ENCODE data around the gene JAZF1. TPM values are rescaled to one million over a fixed set of nuclear protein-coding genes. Genes with fewer than 3 reads are reported as not detected.

JAZF1 gene
- total RNA-seq, 1 donor from 2014 or later, result 3.6 TPM

GRCh38 chr7:28176174-28176573, 4.4 kb downstream of the JAZF1 start:
- no peak for DNase-seq (ENCODE audit: low read depth)
- no peak for TF ChIP-seq CTCF (conservative IDR thresholded peaks at IDR 0.05; ENCODE audit: low read depth, low read length)
- no peak overlapping the region for H3K4me3 ChIP-seq (ENCODE audit: low read depth, low read length)

DNA sequence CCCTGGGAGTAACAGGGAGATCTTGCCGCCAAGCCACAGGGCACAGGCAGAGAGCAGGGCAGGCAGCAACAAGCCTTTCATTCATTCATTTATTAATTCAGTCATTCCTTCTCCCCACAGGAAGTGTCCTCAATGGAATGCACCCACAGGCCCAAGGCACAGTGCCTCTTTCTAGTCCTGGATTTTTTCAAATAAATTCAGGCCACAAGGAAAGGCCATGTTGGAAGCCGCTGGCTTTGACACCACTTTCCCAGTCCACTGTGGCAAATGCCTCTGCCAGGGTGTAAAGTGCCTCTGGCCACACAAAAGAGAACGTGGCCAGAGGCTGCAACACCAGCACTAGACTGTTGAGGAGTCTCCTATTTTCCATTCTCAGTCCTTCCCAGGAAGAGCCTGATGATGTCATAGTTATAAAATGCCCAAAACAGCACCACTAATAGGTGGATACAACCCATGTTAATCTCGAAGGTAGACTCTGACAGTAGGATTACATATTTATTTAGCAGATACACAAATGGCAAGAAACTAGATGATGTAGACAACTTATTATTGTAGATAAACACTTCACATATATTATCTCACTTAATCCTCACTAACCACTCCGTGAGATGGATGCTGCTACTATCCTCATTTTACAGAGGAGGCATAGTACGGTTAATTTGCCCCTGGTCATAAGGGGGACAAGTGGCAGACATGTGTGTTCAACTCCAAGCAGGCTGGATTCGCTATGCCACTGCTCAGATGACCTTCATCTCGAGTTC, 5.5 kb downstream of the JAZF1 start:
- no peak for TF ChIP-seq CTCF (conservative IDR thresholded peaks at IDR 0.05; ENCODE audit: low read depth, low read length)
- no peak for DNase-seq (ENCODE audit: low read depth)
- H3K4me3 ChIP-seq (ENCODE audit: low read depth, low read length), result no peak overlapping the region

DNA sequence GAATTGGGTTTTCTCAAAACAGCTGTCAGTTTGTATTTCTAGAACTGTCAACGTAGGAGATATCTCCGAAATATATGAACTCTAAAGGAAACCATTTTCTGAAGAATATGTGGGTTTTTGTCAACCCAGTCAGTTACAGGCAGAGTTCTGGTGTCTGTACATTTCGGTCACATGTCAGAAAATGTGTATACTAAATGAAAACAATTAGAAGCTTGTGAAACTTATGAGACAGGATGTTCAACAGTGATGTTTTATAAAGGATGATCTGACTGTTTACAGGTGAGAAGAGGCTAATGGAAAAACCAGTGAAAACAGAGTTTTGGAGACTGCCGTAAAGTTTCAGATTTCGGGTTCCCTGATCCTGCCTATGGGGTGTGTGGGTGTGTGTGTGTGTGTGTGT, 6.2 kb downstream of the JAZF1 start:
- TF ChIP-seq CTCF (conservative IDR thresholded peaks at IDR 0.05; ENCODE audit: low read depth, low read length), result no peak
- DNase-seq (ENCODE audit: low read depth), result no peak

GRCh38 chr7:28173531-28173930, 7.1 kb downstream of the JAZF1 start:
- DNase-seq (ENCODE audit: low read depth), result no peak
- no peak overlapping the region for H3K4me3 ChIP-seq (ENCODE audit: low read depth, low read length)
- TF ChIP-seq CTCF (conservative IDR thresholded peaks at IDR 0.05; ENCODE audit: low read depth, low read length), result no peak

More for the DNA sequence above, 6.2 kb downstream of the JAZF1 start:
- no peak overlapping the region for H3K4me3 ChIP-seq (ENCODE audit: low read depth, low read length)

DNA sequence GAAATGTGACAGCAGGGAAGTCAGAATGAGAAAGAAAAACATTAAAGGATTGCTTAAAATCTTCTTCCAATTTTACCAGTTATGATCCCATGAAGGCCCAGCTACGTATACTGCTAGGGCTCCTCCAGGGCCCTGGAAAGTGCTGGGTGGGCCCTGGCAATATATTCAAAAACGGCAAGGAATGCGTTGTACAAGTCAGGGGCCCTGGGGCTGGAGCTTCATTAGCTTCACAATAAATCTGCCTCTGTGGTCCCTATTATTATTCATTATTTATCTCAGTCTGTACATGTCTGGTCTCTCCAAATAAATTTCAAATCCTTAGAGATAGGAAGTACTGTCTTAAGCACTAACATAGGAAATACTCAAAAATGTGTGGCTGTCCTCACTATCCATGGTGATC, 7.6 kb downstream of the JAZF1 start:
- no peak for TF ChIP-seq CTCF (conservative IDR thresholded peaks at IDR 0.05; ENCODE audit: low read depth, low read length)
- H3K4me3 ChIP-seq (ENCODE audit: low read depth, low read length), result no peak overlapping the region
- DNase-seq (ENCODE audit: low read depth), result no peak

DNA sequence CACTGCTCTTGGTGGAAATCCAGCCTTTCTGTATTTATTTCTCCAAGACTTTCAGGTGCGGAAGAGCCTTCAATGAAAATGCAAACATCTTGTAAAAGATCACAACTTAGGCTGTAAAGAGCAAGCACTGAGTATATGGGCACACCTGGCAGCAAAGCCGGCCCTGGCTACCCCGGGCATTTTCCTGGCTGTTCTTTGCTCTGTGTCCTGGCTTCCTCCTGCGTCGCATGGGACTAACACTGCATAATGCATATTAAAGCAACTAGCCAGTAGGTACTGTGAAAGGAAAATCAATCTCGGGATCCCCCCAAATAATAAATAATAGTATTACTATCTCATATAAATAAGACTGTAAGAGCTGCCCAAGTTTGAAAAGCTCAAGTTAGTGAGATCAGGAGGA, 9.9 kb downstream of the JAZF1 start:
- TF ChIP-seq CTCF (conservative IDR thresholded peaks at IDR 0.05; ENCODE audit: low read depth, low read length), result no peak
- no peak overlapping the region for H3K4me3 ChIP-seq (ENCODE audit: low read depth, low read length)
- DNase-seq (ENCODE audit: low read depth), result no peak

DNA sequence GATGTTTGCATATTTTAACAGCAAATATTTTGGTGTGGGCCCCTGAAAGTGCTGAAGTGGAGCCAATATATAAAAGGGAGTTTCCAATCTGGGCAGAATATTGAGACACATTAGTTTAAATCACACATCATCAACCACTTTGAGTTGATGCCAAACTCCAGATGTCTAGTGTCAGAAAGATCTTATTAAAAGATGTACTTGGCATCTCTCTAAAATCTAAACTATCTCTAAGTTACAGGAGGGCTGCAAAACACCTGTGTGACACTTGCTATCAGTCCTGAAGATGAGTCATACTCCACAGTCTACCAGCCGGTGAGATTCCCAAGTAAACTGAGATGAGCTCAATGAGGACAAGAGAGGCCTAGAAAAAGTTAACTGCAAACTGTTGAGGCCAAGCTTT, 11.4 kb downstream of the JAZF1 start:
- TF ChIP-seq CTCF (conservative IDR thresholded peaks at IDR 0.05; ENCODE audit: low read depth, low read length), result no peak
- no peak for DNase-seq (ENCODE audit: low read depth)
- no peak overlapping the region for H3K4me3 ChIP-seq (ENCODE audit: low read depth, low read length)
